GM19351 (cell line): ENCODE results near the gene USP6.
"Not testable (repeated sequence)": the region's sequence is repeated elsewhere in the genome, so short reads cannot be mapped to it uniquely, and the experiment has no call there.

Experiments
- ATAC-seq: cut with Tn5 transposase; IDR thresholded peaks from one replicate; pipeline ENCODE4 v1.9.1; 2021; ENCODE audit warnings: mild to moderate bottlenecking, moderate library complexity; ENCODE audit not compliant: unreplicated experiment

Gene USP6

GRCh38 chr17:5183410-5183793 is 67.6 kb downstream of the USP6 start:
- ATAC-seq: no peak

GRCh38 chr17:5184288-5184687 is 68.5 kb downstream of the USP6 start:
- no peak for ATAC-seq

- ATAC-seq: peak; percentile 98
Observed at GRCh38 chr17:5191541-5192417, 75.9 kb downstream of the USP6 start, which contains the start of gene ZNF594. Gene ZNF594, minus strand, starts transcription at chr17:5191868. Its CDS starts 7,612 bp downstream, at chr17:5184256.

GRCh38 chr17:5194346-5194745 is 78.5 kb downstream of the USP6 start:
- ATAC-seq: no peak

GRCh38 chr17:5198472-5198871 is 82.6 kb downstream of the USP6 start:
- no peak for ATAC-seq

GRCh38 chr17:5200360-5200759 is 84.5 kb downstream of the USP6 start:
- no peak for ATAC-seq

GRCh38 chr17:5201011-5201410 is 85.2 kb downstream of the USP6 start:
- no peak for ATAC-seq

- no peak for ATAC-seq
Observed at GRCh38 chr17:5203178-5203907, 87.5 kb downstream of the USP6 start.

GRCh38 chr17:5203908-5204294 is 88.1 kb downstream of the USP6 start:
- ATAC-seq: no peak

- ATAC-seq: no peak
Observed at GRCh38 chr17:5209396-5209795, 93.6 kb downstream of the USP6 start.

- no peak for ATAC-seq
Observed at GRCh38 chr17:5210091-5210490, 94.3 kb downstream of the USP6 start.

GRCh38 chr17:5210614-5211252 is 94.9 kb downstream of the USP6 start:
- no peak for ATAC-seq

- ATAC-seq: no peak
Observed at GRCh38 chr17:5211458-5211857, 95.6 kb downstream of the USP6 start.

- not testable (repeated sequence) for ATAC-seq
Observed at GRCh38 chr17:5217562-5217961, 101.7 kb downstream of the USP6 start.

GRCh38 chr17:5219536-5219935 is 103.7 kb downstream of the USP6 start:
- no peak for ATAC-seq

GRCh38 chr17:5220074-5220473 is 104.2 kb downstream of the USP6 start:
- no peak for ATAC-seq

- not testable (repeated sequence) for ATAC-seq
Observed at GRCh38 chr17:5221912-5222311, 106.1 kb downstream of the USP6 start.
